NCI-H2196 (cell line): ENCODE data around the gene SOCS7.

Experiments
- DNase-seq: peaks from one replicate; lab custom pipeline; 2025; ENCODE audit not compliant: unreplicated experiment; lab: John Stamatoyannopoulos, UW

Gene SOCS7

GRCh38 chr17:38351412-38352222 lies at the start of gene SOCS7:
Gene SOCS7, plus strand, starts transcription at chr17:38351844. Its CDS starts 209 bp downstream, at chr17:38352053.
- peak; percentile 83 for DNase-seq

- no peak for DNase-seq
Observed at GRCh38 chr17:38315497-38315896, 36.1 kb upstream of the SOCS7 start.

DNA sequence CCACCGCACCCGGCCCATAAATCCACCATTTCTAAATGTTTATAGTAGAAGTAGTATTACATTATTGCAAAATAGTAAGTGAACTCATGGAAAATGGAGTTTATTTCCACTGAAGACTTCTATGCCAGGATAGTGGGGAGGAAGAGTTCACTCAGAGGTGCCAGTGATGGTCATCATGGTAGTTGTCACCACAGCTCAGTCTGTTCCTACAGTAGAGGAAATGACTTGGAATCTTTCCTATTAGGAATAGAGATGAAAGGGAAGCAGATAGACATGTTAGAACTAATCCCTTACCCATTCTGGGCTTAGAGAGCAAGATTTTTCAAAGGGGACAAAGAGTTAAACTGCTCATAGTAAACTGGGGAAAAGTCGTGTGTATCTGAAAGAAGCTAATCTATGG lies 34.6 kb upstream of the SOCS7 start:
- DNase-seq: no peak

DNA sequence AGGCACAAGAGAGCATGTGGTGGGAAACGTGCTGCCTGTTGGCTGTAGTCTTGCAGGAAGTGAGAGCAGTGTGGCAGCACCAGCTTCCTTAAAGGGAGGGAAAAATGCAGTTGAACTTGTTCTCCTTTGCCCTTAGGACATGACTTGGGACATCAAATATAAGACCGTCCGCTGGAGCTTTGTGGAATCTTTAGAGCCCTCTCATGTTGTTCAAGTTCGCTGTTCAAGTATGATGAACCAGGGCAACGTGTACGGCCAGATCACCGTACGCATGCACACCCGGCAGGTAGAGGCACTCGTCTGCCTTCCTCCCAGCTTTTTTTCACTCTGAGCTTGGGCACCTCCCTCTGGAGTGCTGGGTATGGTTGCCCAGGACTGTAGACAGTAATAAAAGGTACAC lies 31.2 kb upstream of the SOCS7 start:
- no peak for DNase-seq

DNA sequence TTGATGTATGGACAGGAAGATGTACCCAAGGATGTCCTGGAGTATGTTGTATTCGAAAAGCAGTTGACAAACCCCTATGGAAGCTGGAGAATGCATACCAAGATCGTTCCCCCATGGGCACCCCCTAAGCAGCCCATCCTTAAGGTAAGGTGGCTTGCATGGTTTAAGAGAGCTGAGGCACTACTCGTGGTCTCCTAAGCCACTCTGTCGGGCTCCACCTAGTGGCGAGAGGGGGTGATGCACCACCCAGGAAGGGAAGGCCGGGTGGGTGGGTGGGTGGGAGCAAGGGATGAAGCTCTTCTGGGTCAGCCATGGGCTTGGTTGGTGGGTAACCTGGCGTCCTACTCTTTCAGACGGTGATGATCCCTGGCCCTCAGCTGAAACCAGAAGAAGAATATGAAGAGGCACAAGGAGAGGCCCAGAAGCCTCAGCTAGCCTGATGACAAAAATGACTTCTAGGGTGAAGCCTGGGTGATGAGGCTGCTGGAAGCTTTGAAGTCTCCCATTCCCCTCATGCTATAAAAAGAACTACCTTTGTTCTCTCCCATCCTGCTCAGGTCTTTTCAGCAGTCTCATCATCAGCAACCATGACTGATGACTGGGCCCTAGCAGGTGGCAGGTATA lies 29.4 kb upstream of the SOCS7 start:
- DNase-seq: peak; percentile 58

DNA sequence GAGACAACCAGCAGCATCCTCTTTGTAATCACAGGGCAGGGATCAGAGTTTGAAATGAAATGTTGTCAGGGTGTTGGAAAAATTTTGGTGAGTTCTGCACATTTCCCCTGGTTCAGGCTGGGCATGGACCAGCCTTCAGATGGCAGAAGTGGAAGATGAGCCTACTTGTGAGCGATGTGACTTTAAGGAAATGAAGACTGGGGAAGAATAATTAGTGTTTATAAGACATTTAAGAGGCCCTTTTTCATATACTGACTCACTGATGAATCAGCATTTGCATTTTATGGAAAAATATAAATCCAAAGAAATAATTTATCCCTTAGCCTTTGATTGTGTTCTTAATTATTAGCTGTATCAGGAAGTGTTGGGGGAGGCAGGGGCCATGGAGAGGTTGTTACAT lies 28.7 kb upstream of the SOCS7 start:
- no peak for DNase-seq

DNA sequence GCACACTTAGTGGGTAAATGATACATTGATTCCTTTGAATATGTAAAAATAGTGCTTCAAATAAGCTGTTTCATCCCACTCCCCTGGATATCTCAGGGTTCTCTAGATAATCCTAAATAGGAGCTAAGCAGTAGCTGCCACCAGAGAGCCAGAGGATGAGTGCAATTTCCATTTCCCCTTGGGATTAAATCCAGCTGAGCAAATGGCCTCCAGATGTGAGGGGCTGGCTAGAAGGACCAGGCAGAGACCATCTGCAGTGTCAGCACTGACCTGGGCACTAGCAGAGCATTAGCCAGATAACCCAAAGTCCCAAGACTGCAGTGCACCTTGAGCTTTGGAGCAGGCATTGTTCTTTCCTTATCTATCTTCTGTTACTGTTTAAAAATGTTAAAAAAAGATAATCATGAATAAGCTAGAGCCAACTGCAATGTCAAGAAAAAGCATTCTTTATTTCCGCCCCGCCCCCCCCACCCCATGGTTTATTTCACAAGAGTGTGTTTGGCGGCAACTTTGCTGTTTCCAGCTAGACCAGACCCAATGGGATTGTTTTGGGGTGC lies 27.4 kb upstream of the SOCS7 start:
- DNase-seq: no peak

DNA sequence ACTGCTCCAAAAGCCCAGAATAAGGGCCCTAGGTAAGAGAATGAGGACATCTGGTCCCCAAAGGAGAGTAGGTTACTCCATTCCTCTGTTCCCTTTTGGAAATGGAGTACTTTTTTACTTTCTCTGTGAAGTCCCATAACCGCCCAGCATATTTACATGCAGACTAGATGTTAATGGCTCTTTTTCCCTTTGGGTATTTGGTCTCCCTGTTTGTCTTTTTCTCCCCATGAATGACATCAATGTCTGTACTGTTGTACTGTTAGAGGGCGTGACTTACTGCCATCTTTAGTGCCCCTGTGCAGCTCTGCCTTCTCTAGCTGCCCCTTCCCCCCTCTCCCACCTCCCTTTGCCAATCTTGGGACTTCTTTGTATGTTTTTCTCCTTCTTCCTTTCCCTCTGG lies 26.9 kb upstream of the SOCS7 start:
- no peak for DNase-seq

- DNase-seq: no peak
Observed at GRCh38 chr17:38325221-38325851, 26.3 kb upstream of the SOCS7 start.

DNA sequence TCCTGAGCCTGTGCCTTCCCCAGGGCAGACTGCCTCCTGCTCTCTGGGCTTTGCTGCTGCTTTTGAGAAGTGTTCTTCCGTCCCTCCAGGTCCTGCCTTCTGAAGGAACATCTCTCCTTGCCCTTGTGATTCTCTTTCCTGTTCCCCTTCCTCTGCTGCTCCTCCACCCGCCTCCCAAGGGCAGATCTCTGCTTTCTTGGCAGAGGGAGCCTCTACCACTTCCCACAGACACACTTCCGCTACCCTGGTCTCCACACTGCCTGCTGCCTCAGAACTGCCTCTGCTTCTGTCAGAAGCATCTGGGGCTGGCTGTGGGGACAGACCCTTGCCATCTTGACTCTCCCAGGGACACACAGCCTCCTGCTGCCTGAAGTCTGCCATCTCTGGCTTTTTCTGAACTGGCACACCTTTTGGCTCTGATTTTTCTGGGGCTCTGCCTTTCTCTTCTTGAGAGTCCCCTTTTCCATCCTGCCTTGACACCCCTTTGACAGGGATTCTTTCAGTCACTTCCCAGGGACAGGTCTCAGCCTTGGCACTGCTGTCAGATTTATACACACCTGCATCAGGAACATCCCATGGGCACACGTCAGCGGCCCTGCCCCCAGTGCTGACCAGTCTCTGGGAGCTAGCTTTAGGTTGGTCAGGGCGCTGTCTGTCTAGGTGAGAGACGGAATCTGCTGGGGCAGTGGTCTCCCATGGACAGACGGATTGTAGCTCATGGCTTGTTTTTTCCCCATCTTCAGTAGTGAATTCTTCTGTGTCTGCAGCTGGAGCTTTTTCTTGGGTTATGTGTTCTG lies 24.4 kb upstream of the SOCS7 start:
- no peak for DNase-seq

DNA sequence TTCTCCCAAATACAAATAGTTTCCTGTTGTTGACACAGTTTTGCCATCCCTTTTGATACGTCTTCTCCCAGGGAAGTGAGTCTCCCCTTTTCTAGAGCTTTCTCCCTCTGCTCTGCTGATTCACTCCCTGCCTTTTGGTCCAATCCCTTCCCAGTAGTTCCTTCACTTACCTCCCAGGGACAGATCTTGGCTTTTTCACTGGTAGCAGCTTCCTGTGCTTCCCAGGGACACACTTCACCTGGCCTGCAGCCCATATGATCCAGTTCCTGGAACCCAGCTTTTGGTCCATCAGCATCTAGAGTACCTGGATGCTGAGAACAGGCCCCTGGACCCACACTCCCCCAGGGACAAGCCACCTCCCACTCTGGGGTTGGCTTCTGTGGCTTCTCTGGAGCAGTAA lies 23.7 kb upstream of the SOCS7 start:
- no peak for DNase-seq

GRCh38 chr17:38328620-38329019 lies 23.0 kb upstream of the SOCS7 start:
- DNase-seq: no peak

DNA sequence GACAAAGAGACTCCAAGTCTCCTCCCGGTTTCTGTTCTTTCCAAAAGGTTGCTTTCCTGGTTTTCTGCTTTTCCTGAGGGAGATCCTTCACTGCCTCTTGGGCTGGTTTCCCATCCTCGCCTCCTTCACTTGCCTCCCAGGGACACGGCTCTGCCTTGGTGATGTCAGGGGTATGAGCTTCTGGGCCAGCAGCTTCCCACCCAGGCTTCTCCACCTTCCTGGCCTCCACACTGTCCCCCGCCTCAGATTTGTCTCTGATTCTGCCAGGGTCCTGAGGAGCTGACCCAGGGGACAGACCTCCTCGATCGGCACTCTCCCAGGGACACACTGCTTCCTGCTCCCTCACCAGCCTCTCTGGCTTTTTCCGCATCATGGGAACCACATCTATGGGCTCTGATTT lies 22.4 kb upstream of the SOCS7 start:
- no peak for DNase-seq

DNA sequence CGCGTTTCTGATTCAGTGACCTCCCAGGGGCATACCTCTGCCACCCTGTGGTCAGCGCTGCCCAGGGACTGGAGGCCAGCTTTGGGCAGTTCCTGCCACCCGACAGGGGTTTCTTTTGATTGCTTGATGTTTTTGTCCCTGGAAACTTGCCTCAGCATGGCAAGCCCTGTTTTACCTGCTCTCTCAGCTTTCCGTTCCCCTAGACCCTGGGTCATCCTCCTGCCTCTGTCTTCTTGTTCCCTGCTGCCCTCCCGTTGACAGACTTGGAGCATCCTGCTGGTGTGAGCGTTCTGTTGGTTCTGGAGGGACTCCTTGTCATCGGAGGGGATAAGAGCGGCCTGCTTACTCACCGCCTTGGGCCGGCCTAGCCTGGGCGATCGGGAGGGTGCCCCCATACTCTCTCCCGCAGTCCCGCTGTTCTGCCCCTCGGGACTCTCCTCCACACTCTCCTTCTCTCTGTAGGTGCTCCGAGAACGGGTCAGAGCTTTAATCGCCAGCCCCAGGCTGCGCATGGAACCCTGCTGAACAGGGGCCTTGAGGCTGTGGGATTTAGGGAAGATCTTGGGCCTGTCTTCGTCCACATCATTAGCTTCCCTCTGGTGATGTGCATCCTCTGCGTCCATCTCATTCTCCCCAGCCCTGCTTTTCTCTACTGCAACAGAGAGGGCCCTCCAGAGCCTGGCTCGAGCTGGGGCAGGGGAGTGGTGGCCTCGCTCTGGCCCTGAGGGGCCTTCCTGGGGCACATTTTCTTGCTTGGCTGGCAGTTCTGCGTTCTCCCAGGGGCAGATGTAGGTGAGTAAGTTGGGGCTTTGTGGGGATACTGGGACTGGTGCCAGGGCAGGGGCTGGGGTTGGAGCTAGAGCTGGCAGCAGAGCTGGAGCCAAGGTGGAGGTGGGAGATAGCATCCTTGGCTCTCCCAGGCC lies 21.6 kb upstream of the SOCS7 start:
- DNase-seq: no peak

DNA sequence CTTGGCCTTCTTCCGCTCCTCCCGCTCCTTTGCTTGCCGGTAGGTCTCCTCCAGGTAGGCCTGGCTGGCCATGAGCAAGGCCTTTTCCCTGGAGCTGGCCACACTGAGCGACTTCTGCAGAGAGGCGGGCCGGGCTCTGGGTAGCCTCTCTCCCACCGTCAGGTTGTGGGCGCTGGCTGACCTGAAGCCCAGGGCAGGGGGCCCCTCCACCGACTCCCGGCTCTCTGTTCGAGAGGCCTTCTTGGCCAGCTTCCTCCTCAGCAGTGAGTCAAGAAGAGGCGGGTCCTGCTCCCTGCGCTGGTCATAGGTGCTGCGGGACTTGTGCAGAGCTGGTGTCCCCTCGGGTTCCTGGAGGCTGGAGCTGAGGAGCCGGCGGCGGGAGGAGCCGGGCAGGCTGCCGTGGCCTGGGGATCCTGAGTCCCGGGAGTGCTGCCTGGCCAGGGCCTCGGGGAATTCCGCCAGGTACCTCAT lies 20.7 kb upstream of the SOCS7 start:
- no peak for DNase-seq

DNA sequence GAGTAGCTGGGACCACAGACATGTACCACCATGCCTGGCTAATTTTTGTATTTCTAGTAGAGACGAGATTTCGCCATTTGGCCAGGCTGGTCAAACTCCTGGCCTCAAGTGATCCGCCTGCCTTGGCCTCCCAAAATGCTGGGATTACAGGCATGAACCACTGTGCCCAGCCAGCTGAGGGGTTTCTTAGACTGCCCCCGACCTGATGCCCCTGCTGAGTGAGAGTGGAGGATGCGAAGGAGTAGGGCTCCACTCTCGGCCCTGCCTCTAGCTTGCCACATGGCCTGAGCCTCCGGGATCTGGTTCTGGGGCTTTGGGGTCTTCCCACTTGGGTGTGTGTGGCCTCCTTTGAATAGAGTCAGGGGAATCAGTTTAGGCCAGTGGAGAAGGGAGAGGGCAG lies 18.9 kb upstream of the SOCS7 start:
- no peak for DNase-seq

- DNase-seq: peak; percentile 6
Observed at GRCh38 chr17:38333635-38334295, 17.9 kb upstream of the SOCS7 start.

DNA sequence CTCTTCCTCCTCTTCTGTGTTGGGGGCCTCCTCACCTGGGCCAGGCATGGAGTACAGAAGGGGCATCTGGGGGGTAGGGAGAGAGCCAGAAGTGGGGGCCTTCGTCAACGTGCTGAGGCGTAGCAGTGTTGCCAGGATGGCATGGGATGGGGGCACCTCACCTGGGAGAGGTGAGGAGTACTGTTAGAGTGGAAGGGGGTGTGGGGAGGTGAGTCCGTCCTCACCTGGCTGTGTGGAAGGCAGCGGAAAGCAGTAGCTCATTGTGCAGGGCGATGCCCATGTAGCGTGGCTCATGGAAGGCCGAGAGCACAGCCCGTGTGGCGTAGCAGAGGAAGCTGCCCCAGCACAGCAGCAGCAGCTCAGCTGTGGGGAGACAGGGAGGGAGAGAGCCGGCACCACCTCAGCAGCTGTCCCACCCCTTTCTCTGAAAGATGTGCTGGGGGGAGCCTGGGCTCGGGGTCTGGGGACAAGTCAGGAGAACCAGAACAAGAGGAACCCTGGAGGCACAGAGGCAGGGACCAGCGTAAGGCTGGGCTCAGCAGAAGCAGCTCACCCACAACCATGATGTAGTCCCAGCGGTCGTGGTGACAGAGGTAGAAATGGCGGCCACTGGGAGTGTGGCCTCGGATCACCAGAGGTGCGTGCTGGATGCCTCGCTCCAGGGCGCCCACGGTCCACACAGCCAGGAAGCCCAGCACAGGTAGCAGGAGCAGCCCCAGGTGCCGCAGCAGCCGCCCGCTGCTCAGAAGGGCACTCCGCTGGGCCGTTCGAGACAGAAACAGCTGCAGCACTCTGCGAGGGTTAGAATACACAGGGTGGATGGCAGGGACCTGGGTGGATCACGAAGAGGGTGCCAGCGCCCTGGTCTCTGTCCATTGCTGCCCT lies 16.9 kb upstream of the SOCS7 start:
- no peak for DNase-seq
